HG02623 (cell line): ENCODE data around the gene AKR1C3.
"Not testable (repeated sequence)": the region's sequence is repeated elsewhere in the genome, so short reads cannot be mapped to it uniquely, and the experiment has no call there.

ENCODE experiments used
- ATAC-seq: cut with Tn5 transposase; IDR thresholded peaks from one replicate; pipeline ENCODE4 v1.9.1; 2021; ENCODE audit warnings: moderate library complexity; ENCODE audit not compliant: unreplicated experiment

AKR1C3 gene

DNA sequence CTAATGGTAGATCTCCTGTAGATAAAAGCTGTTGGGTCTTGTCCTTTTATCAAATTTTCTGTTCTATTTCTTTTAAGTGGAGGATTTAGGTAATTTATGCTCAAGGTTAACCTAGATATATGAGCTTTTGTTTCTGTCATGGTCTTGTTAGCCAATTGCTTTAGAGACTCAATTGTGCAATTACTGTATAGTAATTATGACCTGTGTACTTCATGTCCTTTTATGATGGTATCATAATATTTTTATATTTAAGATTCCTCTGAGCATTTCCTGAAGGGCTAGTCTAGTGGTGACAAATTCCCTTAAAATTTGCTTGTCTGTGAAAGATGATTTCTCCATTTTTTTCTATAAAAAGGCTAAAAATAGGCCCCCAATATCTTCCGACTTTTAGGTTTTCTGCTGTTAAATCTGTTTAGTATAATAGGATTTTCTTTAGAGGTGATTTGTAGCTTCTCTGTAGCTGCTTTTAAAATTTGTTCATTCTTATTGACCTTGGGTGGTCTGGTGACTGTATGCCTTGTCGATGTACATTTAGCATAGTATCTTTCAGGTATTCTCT, 5.4 kb upstream of the AKR1C3 start:
- ATAC-seq, result no peak

DNA sequence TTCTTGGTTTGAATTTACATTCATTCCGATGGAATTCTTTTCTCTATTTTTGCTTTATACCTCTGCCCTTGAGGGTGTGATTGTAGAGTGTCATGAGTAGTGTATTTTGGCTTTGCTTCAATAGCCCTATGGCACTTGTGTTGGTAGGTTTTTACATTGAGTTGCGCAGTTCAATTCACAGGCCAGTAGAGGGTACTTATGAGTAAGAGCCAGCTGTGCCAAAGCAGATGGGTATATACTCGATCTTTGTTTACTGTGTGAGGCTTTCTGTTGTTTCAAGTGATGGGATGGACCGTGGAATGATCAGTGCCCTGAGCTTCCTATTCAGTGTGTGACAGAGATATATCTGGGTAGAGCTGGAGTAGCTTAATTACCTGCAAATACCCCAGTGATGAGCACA, 4.3 kb upstream of the AKR1C3 start:
- no peak for ATAC-seq

DNA sequence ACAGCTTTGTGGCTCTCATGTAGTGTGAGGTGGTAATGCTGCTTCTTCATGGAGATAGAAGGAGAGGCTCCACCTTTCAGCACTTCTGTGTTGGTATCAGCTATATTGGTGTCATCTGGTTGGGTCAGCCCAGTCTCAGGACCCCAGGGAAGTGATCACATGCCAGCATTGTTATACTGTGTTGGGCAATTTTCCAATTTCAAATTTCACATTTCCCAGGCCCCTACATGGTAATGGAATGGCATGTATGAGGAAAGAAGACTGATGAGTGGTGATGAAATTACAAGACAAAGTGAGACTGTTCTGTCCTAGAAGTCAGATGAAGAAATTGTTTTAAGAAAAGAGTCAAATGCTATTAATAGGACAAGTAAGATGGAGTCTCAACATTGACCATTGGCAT, 3.7 kb upstream of the AKR1C3 start:
- no peak for ATAC-seq

DNA sequence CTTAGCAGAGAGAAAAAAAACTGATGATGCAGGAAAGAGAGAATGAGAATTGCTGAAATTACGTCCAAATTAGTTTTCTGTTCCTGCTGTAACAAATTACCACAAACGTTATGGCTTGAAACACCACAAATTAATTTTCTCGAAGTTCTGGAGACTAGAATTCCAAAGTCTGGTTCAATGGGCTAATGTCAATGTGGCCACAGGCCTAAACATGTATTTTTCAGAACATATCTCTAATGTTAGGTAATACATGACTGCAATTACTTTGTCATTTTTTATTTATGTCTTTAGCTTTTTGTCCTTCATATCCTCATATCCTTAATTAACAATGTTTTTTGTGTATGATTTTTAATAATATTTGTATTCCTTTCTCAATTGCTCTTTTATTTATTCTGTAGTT, 3.0 kb upstream of the AKR1C3 start:
- ATAC-seq, result no peak

DNA sequence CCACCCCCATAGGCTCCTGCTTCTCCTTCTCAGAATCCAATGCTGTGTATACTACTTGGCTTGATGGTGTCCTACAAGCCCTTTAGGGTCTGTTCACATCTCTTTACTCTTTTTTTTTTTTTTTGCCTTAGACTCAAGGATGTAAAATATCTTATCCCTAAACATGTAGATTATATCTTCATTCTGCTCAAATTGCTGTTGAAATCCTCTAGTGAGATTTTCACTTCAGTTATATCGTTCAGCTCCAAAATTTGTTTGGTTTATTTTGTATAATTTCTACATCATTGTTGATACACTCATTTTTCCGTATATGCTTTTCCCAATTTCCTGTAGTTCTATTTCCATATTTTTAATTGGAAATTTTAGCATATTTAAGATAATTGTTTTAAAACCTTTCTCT, 1.8 kb upstream of the AKR1C3 start:
- ATAC-seq, result no peak

DNA sequence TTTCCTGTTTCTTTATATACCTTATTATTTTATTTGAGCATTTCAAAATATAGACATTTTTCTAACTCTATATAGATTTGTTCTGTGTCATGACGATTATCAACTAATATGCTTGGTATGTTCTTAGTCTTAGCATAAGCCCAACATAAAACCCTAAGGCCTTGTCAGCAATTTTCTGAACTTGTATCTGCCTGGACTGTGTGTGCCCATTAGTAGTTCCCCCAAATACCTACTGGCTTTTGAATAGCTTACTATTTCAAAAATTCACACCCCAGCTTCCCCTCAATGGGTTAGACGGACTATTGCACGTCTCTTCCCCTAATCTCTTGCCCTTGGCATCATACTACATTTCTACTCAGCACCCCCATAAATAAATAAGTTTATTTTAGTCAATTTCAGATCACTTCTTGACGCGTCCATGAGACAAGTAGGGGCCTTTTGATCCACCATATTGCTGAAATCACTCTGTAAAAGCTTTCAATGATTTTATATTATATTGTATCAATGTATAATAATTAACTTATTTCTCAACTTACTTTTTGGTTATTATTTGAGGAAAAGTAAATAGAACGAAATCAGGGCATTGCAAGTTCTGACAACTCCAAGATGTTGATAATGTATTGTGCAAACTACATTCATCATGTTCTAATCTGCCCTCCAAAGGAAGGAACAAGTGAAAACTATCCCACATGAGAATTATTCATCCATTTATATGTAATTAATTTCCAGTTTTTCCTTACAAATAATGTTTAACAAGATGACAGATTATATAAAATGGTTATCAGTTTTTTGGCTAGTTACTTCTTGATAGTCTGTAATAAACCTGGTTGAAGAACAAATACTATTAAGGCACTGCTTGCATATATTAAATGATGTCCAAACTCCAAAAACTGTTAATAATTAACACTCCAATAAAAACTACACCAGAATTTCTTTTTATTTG, 1.1 kb upstream of the AKR1C3 start:
- no peak for ATAC-seq

DNA sequence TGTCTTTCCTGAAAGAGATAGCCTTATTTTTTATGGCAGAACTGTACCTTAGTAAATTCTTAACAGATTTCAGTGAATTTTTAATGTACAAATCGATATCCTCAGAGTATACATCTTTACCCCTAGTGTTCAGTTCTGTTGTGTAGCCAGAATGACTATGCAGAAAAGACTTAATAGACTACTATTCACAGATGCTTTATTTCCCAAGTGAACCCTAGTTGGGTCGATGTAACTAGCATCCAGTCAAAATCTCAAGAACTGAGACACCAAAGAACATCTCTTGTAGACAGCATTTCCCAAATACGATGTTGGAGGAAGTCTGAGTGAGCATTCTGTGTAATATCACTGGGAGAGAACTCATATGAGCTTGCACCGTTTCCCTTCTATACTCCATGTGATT, 1.5 kb downstream of the AKR1C3 start:
- no peak for ATAC-seq

DNA sequence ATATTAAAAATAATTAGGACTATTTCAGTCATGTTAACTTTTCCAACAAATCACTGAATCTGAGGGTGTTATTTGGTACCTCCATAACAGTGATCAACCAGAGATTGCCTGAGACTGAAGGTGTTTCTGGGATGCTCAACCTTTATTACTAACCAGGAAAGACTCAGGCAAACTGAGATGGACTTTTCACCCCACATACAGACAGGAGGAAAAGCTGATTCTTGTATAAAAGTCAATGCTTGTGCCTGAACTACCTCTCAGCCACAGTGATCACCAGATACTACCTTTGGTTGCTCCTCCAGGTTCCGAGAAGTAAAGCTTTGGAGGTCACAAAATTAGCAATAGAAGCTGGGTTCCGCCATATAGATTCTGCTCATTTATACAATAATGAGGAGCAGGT, 1.9 kb downstream of the AKR1C3 start:
- no peak for ATAC-seq

DNA sequence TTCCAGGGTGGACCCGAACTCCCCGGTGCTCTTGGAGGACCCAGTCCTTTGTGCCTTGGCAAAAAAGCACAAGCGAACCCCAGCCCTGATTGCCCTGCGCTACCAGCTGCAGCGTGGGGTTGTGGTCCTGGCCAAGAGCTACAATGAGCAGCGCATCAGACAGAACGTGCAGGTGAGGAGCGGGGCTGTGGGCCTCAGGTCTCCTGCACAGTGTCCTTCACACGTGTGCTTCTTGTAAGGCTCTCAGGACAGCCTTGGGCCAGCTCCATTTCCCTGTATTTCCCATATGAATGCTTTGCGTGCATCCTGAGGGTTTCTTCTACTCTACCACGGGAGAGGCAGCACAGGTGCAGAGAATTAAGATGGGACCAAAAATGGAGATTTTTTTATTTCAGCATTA, 8.3 kb downstream of the AKR1C3 start:
- not testable (repeated sequence) for ATAC-seq

DNA sequence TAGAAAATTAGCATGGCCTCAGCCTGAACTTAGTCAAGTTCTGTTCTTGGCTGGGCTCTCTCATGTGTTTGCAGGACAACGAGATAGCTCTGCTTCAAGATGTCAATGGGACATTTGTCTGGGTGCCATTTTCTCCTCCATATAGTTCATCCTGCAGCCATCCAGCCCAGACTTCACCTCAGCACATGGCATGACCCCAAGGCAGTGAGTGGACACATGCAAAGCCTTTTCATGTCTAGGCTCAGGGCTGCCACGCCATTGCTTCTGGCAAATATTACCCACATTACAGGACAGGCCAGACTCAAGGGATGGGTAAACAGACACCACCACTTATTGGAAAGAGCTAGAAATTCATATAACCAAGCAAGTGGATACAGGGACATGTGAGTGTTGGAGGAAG, 9.3 kb downstream of the AKR1C3 start:
- no peak for ATAC-seq

DNA sequence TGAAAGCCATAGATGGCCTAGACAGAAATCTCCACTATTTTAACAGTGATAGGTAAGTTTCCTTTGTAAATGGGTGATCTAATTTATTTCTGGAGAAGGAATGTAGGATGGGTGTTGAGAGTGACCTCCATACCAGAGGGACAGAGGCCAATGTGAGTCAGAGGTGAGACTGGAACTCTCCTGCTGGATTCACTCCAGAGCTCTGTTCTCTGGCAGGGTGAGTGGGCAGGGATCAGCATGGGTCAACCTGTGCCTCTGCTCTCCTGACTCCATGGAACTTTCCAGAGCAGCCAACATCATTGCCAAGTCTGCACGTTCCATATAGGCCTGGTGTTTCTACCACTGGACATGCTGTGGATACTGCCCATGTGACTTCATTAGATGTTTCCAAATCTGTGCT, 11.4 kb downstream of the AKR1C3 start:
- no peak for ATAC-seq

DNA sequence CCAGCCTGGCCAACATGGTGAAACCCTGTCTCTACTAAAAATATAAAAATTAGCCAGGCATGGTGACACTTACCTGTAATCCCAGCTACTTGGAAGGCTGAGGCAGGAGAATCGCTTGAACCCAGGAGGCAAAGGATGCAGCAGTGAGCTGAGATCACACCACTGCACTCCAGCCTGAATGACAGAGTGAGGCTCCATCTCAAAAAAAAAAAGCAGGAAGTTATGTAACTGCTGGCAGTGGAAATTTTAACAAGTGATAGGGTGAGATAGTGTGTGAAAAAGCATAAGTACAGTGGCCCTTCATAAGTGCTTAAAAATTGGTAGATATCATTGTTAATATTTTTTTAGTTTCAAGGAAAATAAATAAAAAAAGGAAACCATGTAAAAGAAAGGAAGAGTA, 12.3 kb downstream of the AKR1C3 start:
- ATAC-seq, result no peak

DNA sequence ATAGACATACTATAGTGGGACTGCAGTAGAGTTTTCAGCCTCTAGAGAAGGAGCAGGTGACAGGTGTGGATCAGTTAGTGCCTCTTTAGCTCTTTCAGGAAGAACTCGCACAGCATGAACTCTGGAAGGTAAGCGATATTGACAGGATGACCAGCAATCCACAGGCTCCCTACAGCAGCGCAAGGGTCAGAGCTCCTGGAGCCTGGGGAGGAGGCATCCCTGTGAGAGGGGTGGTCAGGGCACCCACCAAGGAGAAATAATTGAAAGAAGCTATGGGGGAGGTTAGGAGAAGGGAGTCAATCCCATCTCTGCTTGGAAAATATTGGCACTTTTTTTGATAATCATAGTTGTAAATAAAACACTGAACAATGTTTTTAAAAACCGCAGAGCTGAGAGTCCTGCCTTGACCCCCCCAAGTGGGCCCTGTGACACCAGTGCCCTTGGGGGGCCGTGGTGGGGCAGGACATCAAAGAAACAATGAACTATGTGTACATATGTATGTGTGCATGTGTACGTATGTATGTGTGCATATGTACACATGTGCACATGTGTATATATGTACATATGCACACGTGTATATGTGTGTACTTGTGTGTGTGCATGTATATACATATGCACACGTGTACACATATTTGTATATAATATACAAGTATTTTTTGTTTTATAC, 13.8 kb downstream of the AKR1C3 start:
- ATAC-seq, result no peak

DNA sequence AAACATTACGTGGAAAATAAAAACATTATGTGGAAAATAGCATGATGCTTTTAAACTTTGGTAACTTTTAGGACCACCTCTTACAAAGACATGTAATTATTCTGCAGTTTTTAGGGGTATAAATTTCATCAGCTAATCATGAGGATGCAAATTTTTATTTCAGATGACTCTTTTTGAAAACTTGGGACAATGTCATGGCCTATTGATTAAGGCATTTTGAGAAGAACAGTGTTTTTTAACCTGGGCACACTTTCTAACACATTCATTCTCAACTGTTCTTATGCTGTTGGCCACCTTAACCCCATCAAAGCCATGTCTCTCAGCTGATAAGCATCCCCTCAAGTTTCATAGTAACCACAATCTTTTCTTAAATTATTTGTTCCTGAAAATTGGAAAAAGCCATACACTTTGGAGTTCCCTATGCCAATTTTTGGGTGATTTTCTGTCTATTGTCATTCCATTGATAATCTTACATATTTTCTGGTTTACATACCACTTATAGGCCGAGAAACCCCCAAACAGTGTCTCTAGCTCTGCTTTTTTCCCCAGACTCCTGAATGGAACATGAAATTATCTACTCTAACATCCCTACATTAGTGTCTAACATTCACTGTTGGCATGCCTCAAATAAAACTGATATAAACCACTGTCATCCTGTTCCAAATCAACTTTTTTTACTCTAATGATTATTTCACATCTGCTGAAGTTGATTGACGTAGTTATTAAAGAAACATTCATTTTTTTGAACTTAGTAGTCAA, 14.6 kb downstream of the AKR1C3 start:
- ATAC-seq, result no peak

DNA sequence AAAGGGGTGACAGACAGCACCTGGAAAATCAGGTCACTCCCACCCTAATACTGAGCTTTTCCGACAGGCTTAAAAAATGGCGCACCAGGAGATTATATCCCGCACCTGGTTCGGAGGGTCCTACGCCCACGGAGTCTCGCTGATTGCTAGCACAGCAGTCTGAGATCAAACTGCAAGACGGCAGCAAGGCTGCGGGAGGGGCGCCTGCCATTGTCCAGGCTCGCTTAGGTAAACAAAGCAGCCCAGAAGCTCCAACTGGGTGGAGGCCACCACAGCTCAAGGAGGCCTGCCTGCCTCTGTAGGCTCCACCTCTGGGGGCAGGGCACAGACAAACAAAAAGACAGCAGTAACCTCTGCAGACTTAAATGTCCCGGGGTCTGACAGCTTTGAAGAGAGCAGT, 15.6 kb downstream of the AKR1C3 start:
- not testable (repeated sequence) for ATAC-seq

DNA sequence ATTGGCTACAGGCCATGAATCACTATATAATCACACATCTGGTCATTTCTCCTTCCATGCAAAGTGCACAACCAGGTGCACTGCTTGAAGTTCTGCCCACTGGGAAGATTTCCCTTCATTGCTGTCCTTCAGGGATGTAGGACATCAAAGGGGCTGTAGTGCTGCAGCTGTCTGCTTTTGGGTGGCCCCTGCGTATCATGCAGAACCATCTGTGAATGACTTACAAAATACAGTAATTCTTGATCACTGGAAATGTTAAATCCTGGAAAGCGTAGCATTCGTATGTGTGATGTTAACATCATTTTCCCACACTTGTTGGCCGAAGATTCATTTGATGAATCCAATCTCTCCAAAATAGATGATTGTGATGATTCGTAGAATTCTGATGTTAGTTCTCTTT, 22.4 kb downstream of the AKR1C3 start:
- ATAC-seq, result no peak

DNA sequence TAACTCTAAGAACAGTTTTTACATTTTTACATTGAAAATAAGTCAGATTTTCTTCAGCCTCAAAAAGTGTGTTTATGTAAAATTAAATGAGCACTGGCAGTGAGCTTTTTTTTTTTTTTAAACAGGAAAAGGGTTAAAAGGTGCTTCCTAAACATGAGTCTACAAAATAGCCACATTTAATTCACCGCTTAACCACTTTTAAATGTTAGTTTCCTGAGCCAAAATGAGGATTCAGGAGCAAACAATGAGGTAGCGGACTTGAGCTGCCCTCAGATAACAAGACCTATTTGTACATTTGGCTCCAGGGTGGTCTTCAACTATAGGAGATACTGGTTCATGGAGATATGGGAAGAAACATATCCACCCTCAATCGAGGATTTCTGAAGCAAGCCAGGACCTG, 22.8 kb downstream of the AKR1C3 start:
- no peak for ATAC-seq

DNA sequence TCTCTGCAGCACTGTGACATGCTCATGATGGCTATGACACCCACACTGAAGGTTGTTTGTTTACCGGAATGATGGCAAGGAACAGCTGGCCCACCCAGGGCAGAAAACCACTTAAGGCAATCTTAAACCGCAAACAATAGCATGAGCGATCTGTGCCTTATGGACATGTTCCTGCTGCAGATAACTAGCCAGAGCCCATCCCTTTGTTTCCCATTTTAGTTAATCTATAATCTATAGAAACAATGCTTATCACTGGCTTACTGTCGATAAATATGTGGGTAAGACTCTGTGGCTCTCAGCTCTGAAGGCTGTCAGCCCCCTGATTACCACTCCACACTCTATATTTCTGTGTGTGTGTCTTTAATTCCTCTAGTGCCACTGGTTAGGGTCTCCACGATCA, 25.8 kb downstream of the AKR1C3 start:
- not testable (repeated sequence) for ATAC-seq

DNA sequence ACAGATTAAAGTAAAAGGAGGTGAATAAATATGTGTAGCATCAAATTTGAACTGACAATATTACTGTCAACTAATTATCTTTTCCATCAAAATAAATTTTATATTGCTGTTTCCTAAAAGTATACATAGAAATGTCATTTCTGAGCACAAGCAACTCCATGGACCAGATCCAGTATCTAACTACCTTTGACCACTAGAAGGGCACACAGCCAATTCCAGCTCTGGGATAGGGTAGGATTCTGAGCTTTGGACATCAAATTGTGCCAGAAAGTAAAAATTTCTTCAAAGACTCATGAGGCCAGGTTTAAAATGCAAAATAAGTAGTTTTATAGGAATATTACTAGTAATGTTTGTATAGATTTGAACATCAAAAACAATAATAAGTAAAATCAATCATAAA, 29.7 kb downstream of the AKR1C3 start:
- no peak for ATAC-seq

DNA sequence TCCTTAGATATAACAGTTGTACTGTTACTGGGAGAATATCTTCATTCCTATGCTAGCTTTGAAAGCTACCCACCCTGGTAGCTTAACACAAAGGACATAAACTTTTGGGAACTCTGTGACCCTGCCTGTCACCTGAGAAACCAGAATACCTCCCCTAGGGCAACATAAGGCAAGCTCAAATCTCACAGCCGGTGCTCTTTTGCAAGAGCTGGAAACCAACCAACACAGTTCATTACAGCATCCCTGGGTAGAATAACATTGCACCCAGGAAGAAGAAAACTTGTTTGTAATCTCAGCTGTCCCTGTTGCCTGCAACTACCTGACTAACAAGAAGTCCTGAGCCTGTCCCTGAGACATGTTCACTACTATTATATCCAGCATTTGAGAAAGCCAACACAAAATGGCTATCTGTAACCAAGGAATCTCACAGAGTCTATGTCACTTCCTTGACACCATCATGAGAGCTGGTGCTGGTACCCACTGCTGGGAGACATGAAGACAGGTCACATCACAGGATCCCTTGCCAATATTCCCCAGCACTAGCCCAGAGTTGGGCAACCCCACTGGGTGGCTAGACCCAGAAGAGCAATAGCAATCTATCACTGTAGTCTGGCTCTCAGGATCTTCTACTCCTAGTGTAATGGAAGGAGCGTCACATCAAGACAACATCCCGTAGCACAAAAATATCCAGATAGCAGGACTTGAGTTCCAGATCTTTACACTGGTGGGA, 31.3 kb downstream of the AKR1C3 start:
- ATAC-seq, result no peak

DNA sequence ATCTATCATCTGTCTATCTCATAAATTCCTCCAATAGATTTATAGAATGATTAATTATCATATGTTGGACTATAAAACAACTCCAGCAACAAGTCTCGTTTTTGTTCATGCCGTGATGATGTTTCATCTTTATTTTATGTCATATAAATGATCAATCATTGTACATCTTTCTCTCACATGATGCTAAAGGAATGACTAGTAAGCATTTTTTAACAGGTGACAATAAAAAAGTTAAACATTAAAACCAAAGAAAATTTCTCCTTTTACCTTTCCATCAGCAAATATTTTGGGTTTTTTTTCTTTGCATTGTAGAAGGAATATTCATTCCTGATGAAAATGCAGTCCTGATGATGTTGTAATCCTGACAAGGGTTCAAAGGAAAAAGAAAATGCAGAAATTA, 41.4 kb downstream of the AKR1C3 start:
- no peak for ATAC-seq
